Measurements from ENCODE around the gene ACTL10.

The ACTL10 gene

DNA sequence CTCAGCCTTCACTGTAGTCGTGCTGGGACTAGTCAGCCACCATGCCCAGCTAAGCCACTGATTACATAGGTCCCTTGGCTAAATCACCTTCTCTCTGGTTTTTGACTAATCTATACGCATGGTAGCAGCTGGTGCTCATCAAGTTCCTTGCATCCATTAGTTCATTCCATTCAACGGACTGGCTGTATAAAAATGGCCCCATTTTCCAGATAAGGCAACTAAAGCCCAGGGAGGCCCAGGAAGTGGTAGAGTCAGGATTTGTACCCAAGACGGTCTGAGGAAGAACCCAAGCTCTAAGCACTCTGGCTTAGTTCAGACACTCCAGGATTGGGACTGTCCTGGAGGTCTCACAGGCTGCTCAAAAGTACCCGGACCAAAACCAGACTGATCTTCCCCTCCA is 14.5 kb downstream of the ACTL10 start:
- peak overlapping the region; percentile 7; the same call in 1 of the 2 replicates for H3K27ac ChIP-seq
- TF ChIP-seq, protein P1, sequence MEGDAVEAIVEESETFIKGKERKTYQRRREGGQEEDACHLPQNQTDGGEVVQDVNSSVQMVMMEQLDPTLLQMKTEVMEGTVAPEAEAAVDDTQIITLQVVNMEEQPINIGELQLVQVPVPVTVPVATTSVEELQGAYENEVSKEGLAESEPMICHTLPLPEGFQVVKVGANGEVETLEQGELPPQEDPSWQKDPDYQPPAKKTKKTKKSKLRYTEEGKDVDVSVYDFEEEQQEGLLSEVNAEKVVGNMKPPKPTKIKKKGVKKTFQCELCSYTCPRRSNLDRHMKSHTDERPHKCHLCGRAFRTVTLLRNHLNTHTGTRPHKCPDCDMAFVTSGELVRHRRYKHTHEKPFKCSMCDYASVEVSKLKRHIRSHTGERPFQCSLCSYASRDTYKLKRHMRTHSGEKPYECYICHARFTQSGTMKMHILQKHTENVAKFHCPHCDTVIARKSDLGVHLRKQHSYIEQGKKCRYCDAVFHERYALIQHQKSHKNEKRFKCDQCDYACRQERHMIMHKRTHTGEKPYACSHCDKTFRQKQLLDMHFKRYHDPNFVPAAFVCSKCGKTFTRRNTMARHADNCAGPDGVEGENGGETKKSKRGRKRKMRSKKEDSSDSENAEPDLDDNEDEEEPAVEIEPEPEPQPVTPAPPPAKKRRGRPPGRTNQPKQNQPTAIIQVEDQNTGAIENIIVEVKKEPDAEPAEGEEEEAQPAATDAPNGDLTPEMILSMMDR (IDR thresholded peaks at IDR 0.05) = no peak
- no peak for TF ChIP-seq ZFX (IDR thresholded peaks at IDR 0.05; ENCODE audit: borderline replicate concordance)

DNA sequence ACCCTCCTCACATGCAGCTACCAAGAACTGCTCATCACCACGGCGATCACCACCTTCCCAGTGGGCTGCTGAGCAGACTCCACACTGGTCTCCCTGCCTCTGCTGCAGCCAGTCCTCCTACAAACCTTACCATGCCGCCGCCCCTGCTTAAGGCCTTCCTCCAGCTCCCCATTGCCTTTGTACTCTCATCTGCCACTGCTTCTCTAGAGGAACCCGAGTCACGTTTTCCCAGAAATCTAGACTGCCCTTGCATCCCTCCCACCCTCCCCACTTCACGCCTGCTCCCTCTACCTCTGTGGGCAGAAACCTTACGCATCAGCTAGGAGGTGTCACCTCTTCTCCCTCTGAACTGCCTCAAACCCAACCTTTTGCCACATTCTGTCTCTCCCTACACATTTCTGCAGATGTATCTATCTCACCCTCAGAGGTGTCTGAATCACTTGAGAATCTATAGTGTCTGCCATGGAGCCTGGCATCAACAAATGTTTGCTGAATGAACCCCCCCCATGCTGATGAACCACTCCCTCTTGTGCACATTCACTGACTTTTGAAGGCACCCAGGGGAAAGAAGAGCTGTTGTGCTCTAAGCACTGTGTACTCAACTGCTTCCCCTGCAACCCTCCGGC is 15.1 kb downstream of the ACTL10 start:
- TF ChIP-seq ZFX (IDR thresholded peaks at IDR 0.05; ENCODE audit: borderline replicate concordance) = no peak
- TF ChIP-seq, protein P1 (IDR thresholded peaks at IDR 0.05) = no peak
- no peak overlapping the region; the same call in 1 of the 2 replicates for H3K27ac ChIP-seq

GRCh38 chr20:33684533-33685327 is 18.0 kb downstream of the ACTL10 start:
- TF ChIP-seq ZFX (IDR thresholded peaks at IDR 0.05; ENCODE audit: borderline replicate concordance) = no peak
- TF ChIP-seq, protein P1 (IDR thresholded peaks at IDR 0.05) = no peak
- H3K27ac ChIP-seq = peak overlapping the region; percentile 86

- H3K27ac ChIP-seq = peak overlapping the region; percentile 86
- no peak for TF ChIP-seq ZFX (IDR thresholded peaks at IDR 0.05; ENCODE audit: borderline replicate concordance)
- TF ChIP-seq, protein P1 (IDR thresholded peaks at IDR 0.05) = no peak
Observed at GRCh38 chr20:33685328-33686099, 18.8 kb downstream of the ACTL10 start.

- H3K27ac ChIP-seq = peak within 1 kb of the TSS; percentile 86
- TF ChIP-seq, protein P1 (IDR thresholded peaks at IDR 0.05) = peak; percentile 34
- no peak for TF ChIP-seq ZFX (IDR thresholded peaks at IDR 0.05; ENCODE audit: borderline replicate concordance)
Observed at GRCh38 chr20:33686100-33686983, 19.6 kb downstream of the ACTL10 start, which contains the start of gene E2F1. E2F1 (minus strand) TSS chr20:33686385; CDS start chr20:33686264, 121 bp downstream.

- H3K27ac ChIP-seq = 0 out of 2 replicates have a peak overlapping the region, but pooled peaks have one; percentile 86
- TF ChIP-seq, protein P1 (IDR thresholded peaks at IDR 0.05) = no peak
- TF ChIP-seq ZFX (IDR thresholded peaks at IDR 0.05; ENCODE audit: borderline replicate concordance) = no peak
Observed at GRCh38 chr20:33686984-33687366, 20.2 kb downstream of the ACTL10 start.
